GM19467 (cell line): ENCODE data around the gene GID8.

Source experiments
- ATAC-seq: cut with Tn5 transposase; IDR thresholded peaks from one replicate; pipeline ENCODE4 v1.9.1; 2021; ENCODE audit warnings: mild to moderate bottlenecking, moderate library complexity; ENCODE audit not compliant: unreplicated experiment

Gene GID8

GRCh38 chr20:62968378-62969178, 30.6 kb downstream of the GID8 start:
- no peak for ATAC-seq

- no peak for ATAC-seq
Measured at GRCh38 chr20:62969179-62969760, 31.3 kb downstream of the GID8 start.

GRCh38 chr20:62969939-62970306, 32.0 kb downstream of the GID8 start:
- no peak for ATAC-seq

GRCh38 chr20:62970307-62971210, 32.6 kb downstream of the GID8 start:
- ATAC-seq, result no peak

- ATAC-seq, result no peak
Measured at GRCh38 chr20:62971211-62971949, 33.4 kb downstream of the GID8 start.

- no peak for ATAC-seq
Measured at GRCh38 chr20:62971950-62972844, 34.2 kb downstream of the GID8 start.

- no peak for ATAC-seq
Measured at GRCh38 chr20:62972845-62973745, 35.1 kb downstream of the GID8 start.

- ATAC-seq, result no peak
Measured at GRCh38 chr20:62975251-62975760, 37.4 kb downstream of the GID8 start.

- ATAC-seq, result no peak
Measured at GRCh38 chr20:62975812-62976508, 38.0 kb downstream of the GID8 start.

GRCh38 chr20:62976886-62977285, 38.9 kb downstream of the GID8 start:
- ATAC-seq, result no peak

GRCh38 chr20:62977613-62978560, 39.9 kb downstream of the GID8 start:
- ATAC-seq, result no peak

- ATAC-seq, result no peak
Measured at GRCh38 chr20:62978561-62978943, 40.6 kb downstream of the GID8 start.

GRCh38 chr20:62979310-62979709, 41.4 kb downstream of the GID8 start:
- no peak for ATAC-seq

- no peak for ATAC-seq
Measured at GRCh38 chr20:62979876-62980373, 42.0 kb downstream of the GID8 start.

- no peak for ATAC-seq
Measured at GRCh38 chr20:62980380-62980960, 42.5 kb downstream of the GID8 start.

GRCh38 chr20:62980970-62981369, 43.0 kb downstream of the GID8 start:
- ATAC-seq, result no peak
